ENCODE measurements around the gene EEFSEC. TPM values are rescaled to one million over a fixed set of nuclear protein-coding genes. Genes with fewer than 3 reads are reported as not detected.

Gene EEFSEC
- total and polyA plus RNA-seq, 2 of the 8 experiments (the other 6 are each of a cell fraction or from before 2014, with no cell fraction given), result 13.1 to 19.8 TPM

- POLR2A ChIA-PET (ENCODE audit: partially characterized antibody), result interaction anchor here (1.0 kb wide), 1 partner anchor 8 kb away, joined by 3 read pairs; no protein-coding TSS in a partner anchor
- 78% methylated on average over 6 of the region's 7 CpGs; no CpG with 5 or more reads in 1 of the 2 experiments for WGBS, 2 experiments (ENCODE audit: extremely low coverage in 1 of 2, insufficient coverage in 1 of 2, insufficient read length in 1 of 2, insufficient replicate concordance in 2 of 2, low coverage in 1 of 2, low lambda C conversion rate in 2 of 2, missing lambda C conversion rate in 1 of 2)
These were observed 121.6 kb downstream of the EEFSEC start for GRCh38 chr3:128274837-128275236.

More at GRCh38 chr3:128274837-128275236, 121.6 kb downstream of the EEFSEC start:
- no peak overlapping the region for H3K23ac ChIP-seq (ENCODE audit: insufficient read length)
- no peaks in the 10 kb centered on the region for H3K23me2 ChIP-seq (ENCODE audit: low read depth, low read length)
- H3K9ac ChIP-seq (replicated peaks in 1 of 4; ENCODE audit: extremely low read depth in 1 of 4, low read depth in 3 of 4, low read length in 3 of 4), result no peak overlapping the region
- H4K91ac ChIP-seq (replicated peaks; ENCODE audit: insufficient read length, low read length), result no peak overlapping the region
- no peak overlapping the region for H2AK5ac ChIP-seq (ENCODE audit: low read depth, low read length)
- no peak overlapping the region for H2AFZ ChIP-seq (ENCODE audit: low read length)
- H2BK5ac ChIP-seq (ENCODE audit: low read depth, low read length), result no peak overlapping the region
- H2BK120ac ChIP-seq (replicated peaks; ENCODE audit: low read depth, low read length), result no peak overlapping the region
- H3K27me3 ChIP-seq (replicated peaks in 1 of 4; ENCODE audit: control insufficient read depth in 3 of 4, extremely low read depth in 1 of 4, insufficient read depth in 3 of 4, low read length in 3 of 4), result peaks cover 0 to 4% (median 1%) of the 10 kb centered on the region in 4 experiments; a peak in 2 of 7 replicates
- FAIRE-seq (no peak), DNase-seq (ENCODE audit: low read depth in 1 of 2, low spot score in 2 of 2) (peak in 1 of 2 experiments; percentile 41)
- CTCF ChIA-PET (ENCODE audit: partially characterized antibody), result interaction anchor here (1.0 to 5.7 kb wide), 9 partner anchors 9 to 334 kb away, joined by 3 to 22 read pairs (median 4); no protein-coding TSS in a partner anchor
- H4K8ac ChIP-seq (ENCODE audit: extremely low read depth, insufficient read depth, low read length), result no peak overlapping the region
- peaks cover 15 to 46% (median 29%) of the 10 kb centered on the region in 4 experiments for H3K4me1 ChIP-seq (replicated peaks in 1 of 4; ENCODE audit: control insufficient read depth in 3 of 4, insufficient read depth in 4 of 4, low read length in 3 of 4)
- TF ChIP-seq CTCF (IDR thresholded peaks at IDR 0.05; ENCODE audit: control extremely low read depth in 1 of 3, insufficient read depth in 1 of 3, low read depth in 1 of 3, low read length in 3 of 3) (peak in 1 of 3 experiments; percentile 1; a peak in 1 of 4 replicates), CHD2 (IDR thresholded peaks at IDR 0.05; ENCODE audit: low read length) (no peak), EP300 (IDR thresholded peaks at IDR 0.05; ENCODE audit: borderline replicate concordance in 1 of 2, low read depth in 2 of 2, low read length in 2 of 2) (no peak), POU5F1 (IDR thresholded peaks at IDR 0.05; ENCODE audit: low read depth, low read length) (no peak)
- peak overlapping the region; percentile 92; the same call in 1 of the 2 replicates for H2BK12ac ChIP-seq (ENCODE audit: low read depth, low read length)
- H4K5ac ChIP-seq (ENCODE audit: insufficient read length, low read depth, low read length), result no peak overlapping the region
- no peak overlapping the region for H2BK15ac ChIP-seq (ENCODE audit: low read length)
- H3K36me3 ChIP-seq (ENCODE audit: control insufficient read depth in 2 of 4, insufficient read depth in 4 of 4, low read length in 3 of 4), result no peaks in the 10 kb centered on the region
- no peak overlapping the region for H3K18ac ChIP-seq (ENCODE audit: extremely low read depth, low read length)
- no peak overlapping the region for H3K27ac ChIP-seq (ENCODE audit: low read depth, low read length)
- no peak overlapping the region for H3K14ac ChIP-seq (ENCODE audit: insufficient read length)
- no peak overlapping the region for H3K4me3 ChIP-seq (ENCODE audit: extremely low read depth in 1 of 4, insufficient read depth in 2 of 4, low read depth in 3 of 4, low read length in 4 of 4)
- no peak overlapping the region for H3K4me2 ChIP-seq (ENCODE audit: insufficient read depth in 1 of 2, low read depth in 2 of 2, low read length in 2 of 2)
- no peak overlapping the region for H3K56ac ChIP-seq (replicated peaks; ENCODE audit: insufficient read length, low read depth, low read length)
- no peak overlapping the region for H2BK20ac ChIP-seq (ENCODE audit: low read length)
- no peaks in the 10 kb centered on the region for H3K79me1 ChIP-seq (ENCODE audit: low read depth, low read length)
- H4K20me1 ChIP-seq (replicated peaks in 1 of 2; ENCODE audit: control insufficient read depth in 1 of 2, insufficient read depth in 2 of 2, low read length in 2 of 2), result no peaks in the 10 kb centered on the region
- H3K4ac ChIP-seq (replicated peaks; ENCODE audit: insufficient read length, low read depth, low read length), result no peak overlapping the region
- no peaks in the 10 kb centered on the region for H3K79me2 ChIP-seq (ENCODE audit: control insufficient read depth in 1 of 2, insufficient read depth in 2 of 2, low read length in 2 of 2)
- no peaks in the 10 kb centered on the region for H3K9me3 ChIP-seq (ENCODE audit: insufficient read depth in 2 of 2, low read depth in 1 of 2, low read length in 1 of 2)
